Measurements from ENCODE around the gene SLC36A3.
"Not testable (repeated sequence)": the region's sequence is repeated elsewhere in the genome, so short reads cannot be mapped to it uniquely, and the experiment has no call there.

Gene SLC36A3

GRCh38 chr5:151238303-151238741 lies 65.2 kb downstream of the SLC36A3 start:
- DNase-seq (ENCODE audit: low spot score), result no peak

DNA sequence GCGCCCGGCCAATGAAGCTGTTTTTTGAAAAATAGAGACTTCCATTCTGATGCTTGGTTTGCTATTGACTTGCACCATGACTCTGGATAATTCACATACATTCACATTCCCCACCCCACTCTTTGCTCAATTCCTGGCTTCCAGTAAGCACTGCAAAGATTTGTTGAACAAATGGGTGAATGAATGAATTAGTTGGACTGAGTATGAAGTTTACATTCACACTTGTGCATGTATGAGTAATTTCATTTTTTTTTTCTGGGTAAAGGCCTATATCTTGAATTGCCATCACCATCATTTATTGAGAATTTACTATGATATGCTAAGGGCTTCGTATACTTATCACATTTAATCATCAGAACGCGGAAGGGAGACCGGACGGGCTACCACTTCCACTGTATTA lies 65.9 kb downstream of the SLC36A3 start:
- no peak for DNase-seq (ENCODE audit: low spot score)

GRCh38 chr5:151236888-151237287 lies 66.7 kb downstream of the SLC36A3 start:
- DNase-seq (ENCODE audit: low spot score), result no peak

DNA sequence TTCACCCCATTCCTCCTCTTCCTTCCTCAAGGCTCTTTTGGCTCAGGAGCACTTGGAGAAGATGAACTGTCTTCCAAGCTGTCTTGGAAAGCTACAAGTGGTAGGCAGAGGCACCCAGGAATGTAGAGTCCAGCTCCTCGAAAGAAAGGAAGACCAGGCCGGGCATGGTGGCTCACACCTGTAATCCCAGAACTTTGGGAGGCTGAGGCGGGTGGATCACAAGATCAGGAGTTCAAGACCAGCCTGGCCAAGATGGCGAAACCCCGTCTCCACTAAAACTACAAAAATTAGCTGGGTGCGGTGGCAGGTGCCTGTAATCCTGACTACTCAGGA lies 68.4 kb downstream of the SLC36A3 start:
- DNase-seq (ENCODE audit: low spot score), result not testable (repeated sequence)

GRCh38 chr5:151234476-151235238 lies 68.9 kb downstream of the SLC36A3 start:
- no peak for DNase-seq (ENCODE audit: low spot score)

DNA sequence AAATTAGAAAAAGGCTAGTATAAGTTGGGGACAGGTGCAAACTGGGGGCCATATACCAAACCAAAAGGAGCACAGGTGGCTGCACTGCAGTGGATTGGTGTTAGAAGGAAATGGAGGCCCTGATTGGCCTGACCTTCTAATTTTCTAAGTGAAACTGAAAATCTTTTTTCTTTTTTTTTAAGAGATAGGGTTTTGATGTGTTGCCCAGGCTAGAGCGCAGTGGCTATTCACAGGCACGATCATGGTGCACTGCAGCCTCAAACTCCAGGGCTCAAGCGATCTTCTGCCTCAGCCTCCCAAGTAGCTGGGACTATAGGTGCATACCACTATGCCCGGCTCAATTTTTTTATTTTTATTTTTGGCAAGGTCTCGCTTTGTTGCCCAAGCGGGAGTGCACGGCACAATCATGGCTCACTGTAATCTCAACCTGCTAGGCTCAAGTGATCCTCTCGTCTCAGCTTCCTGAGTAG lies 69.9 kb downstream of the SLC36A3 start:
- no peak for DNase-seq (ENCODE audit: low spot score)

- no peak for DNase-seq (ENCODE audit: low spot score)
Observed at GRCh38 chr5:151231359-151231758, 72.2 kb downstream of the SLC36A3 start.

DNA sequence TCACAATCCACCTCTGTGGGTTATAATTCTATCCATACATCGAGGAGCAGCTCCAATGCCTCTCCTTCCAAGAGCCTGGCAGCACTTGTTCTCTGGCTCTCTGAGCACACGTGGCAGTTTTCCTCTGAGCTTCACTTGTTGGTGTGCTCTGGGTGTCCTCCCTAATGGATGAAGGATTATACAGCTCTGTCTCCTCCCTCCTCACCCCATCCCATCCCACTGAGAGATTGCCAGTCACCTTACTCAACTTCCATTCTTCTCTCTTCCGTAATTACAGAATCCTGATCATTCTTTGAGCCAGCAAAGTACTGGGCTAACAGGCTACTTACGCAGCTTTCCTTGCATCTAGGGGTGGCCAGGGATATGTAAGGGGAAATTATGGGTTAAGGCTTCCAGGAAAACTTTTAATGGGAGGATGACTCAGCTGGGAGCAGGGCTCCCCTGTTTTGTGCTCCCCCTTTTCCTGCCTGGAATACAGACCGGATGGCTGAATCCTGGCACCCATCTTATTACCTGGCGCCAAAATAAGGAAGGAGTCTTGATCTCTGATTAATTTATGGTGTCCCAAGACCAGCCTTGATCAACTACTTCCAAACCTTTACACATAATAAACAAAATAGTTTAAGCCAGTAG lies 73.4 kb downstream of the SLC36A3 start:
- no peak for DNase-seq (ENCODE audit: low spot score)

DNA sequence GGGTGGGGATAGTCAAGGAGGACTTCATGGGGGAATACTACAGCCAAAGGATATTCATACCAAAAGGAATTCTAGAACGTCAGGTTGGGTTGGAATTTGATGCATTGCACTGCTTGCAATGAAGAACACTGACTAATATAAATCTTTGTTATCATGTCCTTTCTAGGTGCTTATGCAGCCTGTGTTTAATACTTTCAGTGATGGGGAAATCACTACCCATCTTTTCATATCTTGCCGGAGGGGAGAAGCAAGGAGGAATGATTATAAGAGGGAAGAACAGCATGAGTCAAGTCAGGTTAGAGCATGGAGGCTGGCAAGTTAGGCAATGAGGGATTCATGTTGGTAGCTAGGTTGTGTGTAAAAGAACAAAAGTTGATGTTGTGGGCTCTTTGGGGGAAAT lies 74.6 kb downstream of the SLC36A3 start:
- DNase-seq (ENCODE audit: low spot score), result no peak

DNA sequence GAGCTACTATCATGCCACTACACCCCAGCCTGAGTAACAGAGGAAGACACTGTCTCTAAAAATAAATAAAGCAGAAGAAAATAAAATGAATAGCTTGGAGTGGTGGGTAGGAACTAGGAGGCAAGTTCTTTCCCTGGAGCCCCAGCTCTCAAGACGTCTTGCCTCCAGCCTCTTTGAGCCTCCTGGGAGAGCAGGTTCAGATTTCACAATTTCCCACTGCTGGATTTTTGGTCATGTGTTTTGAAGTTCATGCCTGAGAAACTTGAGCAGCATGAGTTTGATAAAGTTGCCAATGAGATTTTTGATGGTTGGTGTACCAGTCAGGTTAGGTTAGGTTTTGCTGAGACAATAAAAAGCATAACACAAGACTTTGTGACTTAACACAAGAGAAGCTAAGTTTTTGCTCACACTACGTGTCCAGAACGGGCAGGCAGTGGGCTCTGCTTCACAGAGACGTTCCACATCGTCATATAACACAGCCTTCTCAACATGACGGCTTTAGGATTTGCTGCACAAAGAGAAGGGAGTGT lies 75.6 kb downstream of the SLC36A3 start:
- no peak for DNase-seq (ENCODE audit: low spot score)

Data from putamen (tissue), 1 donor.